Natural killer cell (primary cell): ENCODE measurements around the gene LRP5. TPM values are rescaled to one million over a fixed set of nuclear protein-coding genes. Genes with fewer than 3 reads are reported as not detected.

ENCODE experiments used
- ATAC-seq, 3 donors: fragments of 150-1000 bp in 2 of 3; fragments of 200-7000 bp in 1 of 3; cut with Tn5 transposase; 1 replicate in 1 of 3; 2 replicates in 2 of 3; pipeline ENCODE4 v1.10.0; 2021; ENCODE audit warnings: mild to moderate bottlenecking in 2 of 3, moderate library complexity in 2 of 3
- DNase-seq, 2 donors: peaks; one replicate each; pipeline versions ENCODE4 v3.0.0 to v3.0.0-alpha.2; 2013 to 2021; ENCODE audit warnings: mixed read lengths in 1 of 2
- H3K27ac ChIP-seq: one replicate; pipeline ENCODE4 v1.5.1; 2013; ENCODE audit warnings: mild to moderate bottlenecking, low read length
- H3K27me3 ChIP-seq: one replicate; pipeline ENCODE4 v1.6.1; 2013; ENCODE audit warnings: low read length; ENCODE audit not compliant: control insufficient read depth, insufficient read depth
- H3K36me3 ChIP-seq: one replicate; pipeline ENCODE4 v1.6.1; 2013; ENCODE audit warnings: low read length; ENCODE audit not compliant: control insufficient read depth, insufficient read depth
- H3K4me1 ChIP-seq: one replicate; pipeline ENCODE4 v1.6.1; 2013; ENCODE audit warnings: low read length; ENCODE audit not compliant: control insufficient read depth, insufficient read depth
- H3K4me3 ChIP-seq: one replicate; pipeline ENCODE4 v1.5.1; 2013; ENCODE audit warnings: low read length
- H3K9me3 ChIP-seq: one replicate; pipeline ENCODE4 v1.6.1; 2013; ENCODE audit warnings: low read length; ENCODE audit not compliant: control insufficient read depth, insufficient read depth
- H3K27ac Mint-ChIP-seq, 2 donors: one replicate each; pipeline ENCODE4 v1.8.0; 2022; ENCODE audit warnings: mild to moderate bottlenecking in 2 of 2, mixed read lengths in 2 of 2, moderate library complexity in 1 of 2
- H3K27me3 Mint-ChIP-seq, 2 donors: one replicate each; pipeline ENCODE4 v1.8.0; 2022; ENCODE audit warnings: low read depth in 2 of 2, mixed read lengths in 2 of 2
- H3K36me3 Mint-ChIP-seq: one replicate; pipeline ENCODE4 v1.8.0; 2022; ENCODE audit warnings: mixed read lengths
- H3K4me1 Mint-ChIP-seq, 2 donors: one replicate each; pipeline ENCODE4 v1.8.0; 2022; ENCODE audit warnings: mixed read lengths in 2 of 2
- H3K4me3 Mint-ChIP-seq: one replicate; pipeline ENCODE4 v1.8.0; 2022; ENCODE audit warnings: mild to moderate bottlenecking, moderate library complexity, mixed read lengths
- H3K9me3 Mint-ChIP-seq, 2 donors: one replicate each; pipeline ENCODE4 v1.8.0; 2022; ENCODE audit warnings: mixed read lengths in 2 of 2
- WGBS: methylation state at CpG from one replicate; pipeline ENCODE4 v1.1.7; 2013; ENCODE audit warnings: missing lambda C conversion rate; ENCODE audit not compliant: insufficient coverage; 5-methylcytosine and 5-hydroxymethylcytosine counted together
- intact Hi-C: fragments of 100-400 bp; cut with micrococcal nuclease; formaldehyde crosslinking; loops from one replicate; pipeline ENCODE4 v1.14.2; 2022
- total RNA-seq, 4 donors: library from RNA; stranded (reverse); fragments of 120-200 nt in 1 of 4; gene quantifications; one replicate each; pipeline versions ENCODE4 v1.2.3 to v1.2.4, GENCODE V29; 2013 to 2022
- TF ChIP-seq, protein P1 (sequence below): fragments of 200-600 bp; IDR thresholded peaks from one replicate; pipeline ENCODE4 v1.8.0; 2022; ENCODE audit warnings: antibody characterized with exemption

The LRP5 gene
- total RNA-seq, 3 donors from 2014 or later (not counting 1 experiment from before 2014, with no cell fraction given) = 0.36 to 1.3 (median 0.89) TPM

DNA sequence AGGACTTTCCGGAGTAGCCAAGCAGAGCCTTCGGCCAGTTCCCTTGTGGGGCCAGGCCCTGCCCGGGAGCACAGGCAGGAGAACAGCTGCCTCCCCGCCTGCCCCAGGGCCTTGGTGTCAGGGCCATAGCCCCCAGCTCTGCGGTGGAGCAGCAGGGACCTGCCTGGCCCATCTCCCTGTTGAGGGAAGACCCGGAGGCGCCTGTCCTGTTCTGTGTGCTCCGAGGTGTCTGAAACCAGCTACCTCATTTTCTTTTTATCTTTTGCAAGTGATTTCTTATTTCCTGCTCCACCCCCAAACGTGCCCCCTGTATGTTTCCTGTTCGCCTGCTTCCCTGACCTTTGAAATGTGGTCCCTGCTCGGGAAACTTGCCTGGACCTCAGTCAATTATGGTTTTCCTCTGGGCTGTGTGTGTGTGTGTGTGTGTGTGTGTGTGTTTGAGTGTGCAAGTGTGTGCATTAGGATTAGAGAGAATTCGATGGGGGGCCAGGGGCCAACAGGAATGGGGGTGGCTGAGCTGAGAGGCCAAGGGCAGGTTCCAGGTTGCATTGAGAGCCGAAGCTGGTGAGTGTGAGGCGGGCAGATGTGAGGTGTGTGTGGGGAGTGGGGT, 19.1 kb downstream of the LRP5 start:
- Mint-ChIP-seq H3K4me3 (no peak overlapping the region), H3K27ac (no peak overlapping the region), H3K9me3 (no peaks in the 10 kb centered on the region), H3K27me3 (peaks cover 0 to 2% of the 10 kb centered on the region in 2 donors), H3K36me3 (no peaks in the 10 kb centered on the region), H3K4me1 (peaks cover 17 to 27% of the 10 kb centered on the region in 2 donors)
- no peak overlapping the region for H3K27ac ChIP-seq
- no peaks in the 10 kb centered on the region for H3K9me3 ChIP-seq
- WGBS = 29% methylated on average over 14 of the region's 14 CpGs
- no peak overlapping the region for H3K4me3 ChIP-seq
- intact Hi-C loops = no loop called here
- H3K36me3 ChIP-seq = no peaks in the 10 kb centered on the region
- DNase-seq = peak in 1 of 2 donors; percentile 27
- no peak for ATAC-seq
- peaks cover 44% of the 10 kb centered on the region for H3K4me1 ChIP-seq
- no peaks in the 10 kb centered on the region for H3K27me3 ChIP-seq
- TF ChIP-seq, protein P1, sequence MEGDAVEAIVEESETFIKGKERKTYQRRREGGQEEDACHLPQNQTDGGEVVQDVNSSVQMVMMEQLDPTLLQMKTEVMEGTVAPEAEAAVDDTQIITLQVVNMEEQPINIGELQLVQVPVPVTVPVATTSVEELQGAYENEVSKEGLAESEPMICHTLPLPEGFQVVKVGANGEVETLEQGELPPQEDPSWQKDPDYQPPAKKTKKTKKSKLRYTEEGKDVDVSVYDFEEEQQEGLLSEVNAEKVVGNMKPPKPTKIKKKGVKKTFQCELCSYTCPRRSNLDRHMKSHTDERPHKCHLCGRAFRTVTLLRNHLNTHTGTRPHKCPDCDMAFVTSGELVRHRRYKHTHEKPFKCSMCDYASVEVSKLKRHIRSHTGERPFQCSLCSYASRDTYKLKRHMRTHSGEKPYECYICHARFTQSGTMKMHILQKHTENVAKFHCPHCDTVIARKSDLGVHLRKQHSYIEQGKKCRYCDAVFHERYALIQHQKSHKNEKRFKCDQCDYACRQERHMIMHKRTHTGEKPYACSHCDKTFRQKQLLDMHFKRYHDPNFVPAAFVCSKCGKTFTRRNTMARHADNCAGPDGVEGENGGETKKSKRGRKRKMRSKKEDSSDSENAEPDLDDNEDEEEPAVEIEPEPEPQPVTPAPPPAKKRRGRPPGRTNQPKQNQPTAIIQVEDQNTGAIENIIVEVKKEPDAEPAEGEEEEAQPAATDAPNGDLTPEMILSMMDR = no peak

DNA sequence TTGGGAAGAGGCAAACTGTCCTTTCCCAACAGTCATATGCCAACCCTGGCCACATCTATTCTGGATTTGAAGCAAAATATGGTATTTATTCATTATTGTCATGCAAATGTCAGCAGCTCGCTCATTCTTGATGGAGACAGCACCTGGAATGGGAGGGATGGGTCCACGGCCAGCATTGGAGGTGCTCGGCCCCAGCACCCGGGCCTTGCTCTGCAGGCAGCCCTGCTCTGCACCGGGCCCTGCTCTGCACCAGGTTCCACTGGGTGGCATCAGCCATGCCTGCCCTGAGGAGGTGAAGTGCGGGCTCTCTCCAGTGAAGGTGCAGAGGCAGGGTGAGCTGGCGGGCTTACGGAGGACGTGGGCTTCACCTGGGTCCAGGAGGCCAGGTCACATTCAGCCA, 19.8 kb downstream of the LRP5 start:
- Histone ChIP-seq H3K9me3 (no peaks in the 10 kb centered on the region), H3K36me3 (no peaks in the 10 kb centered on the region), H3K4me3 (no peak overlapping the region), H3K27ac (no peak overlapping the region), H3K4me1 (peaks cover 51% of the 10 kb centered on the region), H3K27me3 (no peaks in the 10 kb centered on the region)
- Mint-ChIP-seq H3K9me3 (no peaks in the 10 kb centered on the region), H3K4me1 (peaks cover 24 to 35% of the 10 kb centered on the region in 2 donors), H3K4me3 (no peak overlapping the region), H3K27ac (peak overlapping the region in 1 of 2 donors; percentile 61), H3K27me3 (peaks cover 0 to 2% of the 10 kb centered on the region in 2 donors), H3K36me3 (no peaks in the 10 kb centered on the region)
- TF ChIP-seq, protein P1 = no peak
- DNase-seq (no peak), ATAC-seq (no peak)
- 93% methylated on average over 9 of the region's 9 CpGs for WGBS
- intact Hi-C loops = no loop called here

DNA sequence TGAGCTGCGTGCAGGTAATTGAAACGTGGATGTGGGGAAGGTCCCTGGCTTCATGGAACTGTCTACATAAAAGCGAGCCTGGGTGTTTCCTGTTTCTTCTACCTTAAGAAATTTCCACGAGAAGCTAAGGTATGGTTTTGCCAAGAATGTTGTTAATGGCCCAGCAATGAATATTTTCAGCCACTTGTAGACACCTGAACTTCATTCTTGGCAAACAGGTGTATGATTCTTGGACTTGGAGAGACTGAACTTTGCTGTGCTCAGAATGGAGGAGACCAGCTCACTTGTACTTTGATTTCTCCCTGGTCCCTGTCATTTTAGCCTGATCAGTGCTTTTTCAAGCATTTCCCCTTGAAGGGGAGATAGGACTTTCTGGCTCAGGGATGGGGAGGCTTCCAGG, 20.8 kb downstream of the LRP5 start:
- Histone ChIP-seq H3K36me3 (no peaks in the 10 kb centered on the region), H3K9me3 (no peaks in the 10 kb centered on the region), H3K4me1 (peaks cover 51% of the 10 kb centered on the region), H3K27me3 (no peaks in the 10 kb centered on the region), H3K27ac (no peak overlapping the region), H3K4me3 (no peak overlapping the region)
- Mint-ChIP-seq H3K36me3 (no peaks in the 10 kb centered on the region), H3K4me3 (no peak overlapping the region), H3K27ac (no peak overlapping the region), H3K9me3 (no peaks in the 10 kb centered on the region), H3K27me3 (peaks cover 6 to 9% of the 10 kb centered on the region in 2 donors), H3K4me1 (peaks cover 29 to 39% of the 10 kb centered on the region in 2 donors)
- WGBS = 79% methylated on average over 4 of the region's 4 CpGs
- ATAC-seq (no peak), DNase-seq (no peak)
- intact Hi-C loops = no loop called here
- TF ChIP-seq, protein P1 = no peak

DNA sequence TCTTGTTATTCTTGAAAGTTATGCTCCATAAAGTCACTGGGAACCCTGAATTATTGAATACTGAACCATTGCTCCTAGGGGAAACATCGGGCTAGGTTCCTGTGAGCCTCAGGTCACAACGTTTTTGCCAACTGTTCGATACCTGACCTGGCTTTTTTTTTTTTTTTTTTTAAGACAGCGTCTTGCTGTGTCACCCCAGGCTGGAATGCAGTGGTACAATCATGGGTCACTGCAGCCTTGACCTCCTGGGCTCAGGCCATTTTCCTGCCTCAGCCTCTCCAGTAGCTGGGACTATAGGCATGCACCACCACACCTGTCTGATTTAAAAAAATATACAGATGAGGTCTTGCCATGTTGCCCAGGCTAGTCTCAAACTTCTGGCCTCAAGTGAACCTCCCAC, 22.5 kb downstream of the LRP5 start:
- no peak for ATAC-seq
- Mint-ChIP-seq H3K27ac (no peak overlapping the region), H3K4me1 (peaks cover 30 to 36% of the 10 kb centered on the region in 2 donors), H3K4me3 (no peak overlapping the region), H3K27me3 (peaks cover 7 to 12% of the 10 kb centered on the region in 2 donors), H3K36me3 (no peaks in the 10 kb centered on the region), H3K9me3 (no peaks in the 10 kb centered on the region)
- TF ChIP-seq, protein P1 = no peak
- Histone ChIP-seq H3K36me3 (no peaks in the 10 kb centered on the region), H3K9me3 (no peaks in the 10 kb centered on the region), H3K27ac (no peak overlapping the region), H3K4me1 (peaks cover 45% of the 10 kb centered on the region), H3K27me3 (no peaks in the 10 kb centered on the region), H3K4me3 (no peak overlapping the region)
- no peak for DNase-seq
- WGBS = 90% methylated on average over 4 of the region's 4 CpGs
- intact Hi-C loops = no loop called here
